CD4-positive, CD25-positive, alpha-beta regulatory T cell (primary cell): ENCODE measurements around the gene FEV. TPM values are rescaled to one million over a fixed set of nuclear protein-coding genes. Genes with fewer than 3 reads are reported as not detected.
"Not testable (repeated sequence)": the region's sequence is repeated elsewhere in the genome, so short reads cannot be mapped to it uniquely, and the experiment has no call there.

ENCODE experiments used
- ATAC-seq, 2 donors: fragments of 150-1000 bp; cut with Tn5 transposase; one replicate each; pipeline ENCODE4 v1.10.0; 2021; ENCODE audit warnings: low read depth in 2 of 2, moderate number of reproducible peaks in 2 of 2, moderate library complexity in 1 of 2
- DNase-seq, 3 donors: peaks; one replicate each; pipeline versions ENCODE4 v3.0.0 to v3.0.0-alpha.2; 2012 to 2022; ENCODE audit warnings: mixed read lengths in 1 of 3
- H3K27ac ChIP-seq: one replicate; pipeline ENCODE4 v1.7.0; 2013; ENCODE audit warnings: mild to moderate bottlenecking, low read length; ENCODE audit not compliant: insufficient read depth, poor library complexity, severe bottlenecking
- H3K27me3 ChIP-seq: one replicate; pipeline ENCODE4 v1.7.0; 2013; ENCODE audit warnings: low read length; ENCODE audit not compliant: control insufficient read depth, insufficient read depth
- H3K36me3 ChIP-seq: one replicate; pipeline ENCODE4 v1.7.0; 2013; ENCODE audit warnings: mild to moderate bottlenecking, low read length, moderate library complexity; ENCODE audit not compliant: control insufficient read depth, insufficient read depth
- H3K4me1 ChIP-seq: 2 replicates; pipeline ENCODE4 v1.7.0; 2013; ENCODE audit warnings: mild to moderate bottlenecking, low read length; ENCODE audit not compliant: insufficient read depth, control insufficient read depth, poor library complexity, severe bottlenecking
- H3K4me3 ChIP-seq: one replicate; pipeline ENCODE4 v1.7.0; 2013; ENCODE audit warnings: low read depth, mild to moderate bottlenecking, low read length, moderate library complexity
- H3K9me3 ChIP-seq, 2 experiments: 1 replicate in 1 of 2; 2 replicates in 1 of 2; pipeline ENCODE4 v1.7.0; 2013; ENCODE audit warnings: low read length in 2 of 2, mild to moderate bottlenecking in 1 of 2, moderate library complexity in 1 of 2; ENCODE audit not compliant: control insufficient read depth in 2 of 2
- H3K27ac Mint-ChIP-seq, 3 donors: one replicate each; pipeline ENCODE4 v1.8.0; 2020 to 2022; ENCODE audit warnings: mild to moderate bottlenecking in 3 of 3, mixed read lengths in 3 of 3, moderate library complexity in 2 of 3
- H3K27me3 Mint-ChIP-seq: one replicate; pipeline ENCODE4 v1.8.0; 2022; ENCODE audit warnings: mild to moderate bottlenecking, mixed read lengths
- H3K36me3 Mint-ChIP-seq: one replicate; pipeline ENCODE4 v1.8.0; 2020; ENCODE audit warnings: mixed read lengths
- H3K4me1 Mint-ChIP-seq, 4 donors: one replicate each; pipeline ENCODE4 v1.8.0; 2020 to 2022; ENCODE audit warnings: mixed read lengths in 4 of 4, mild to moderate bottlenecking in 1 of 4
- H3K4me3 Mint-ChIP-seq, 4 donors: one replicate each; pipeline ENCODE4 v1.8.0; 2020 to 2022; ENCODE audit warnings: mild to moderate bottlenecking in 4 of 4, mixed read lengths in 4 of 4, moderate library complexity in 3 of 4
- H3K9me3 Mint-ChIP-seq, 7 donors: one replicate each; pipeline ENCODE4 v1.8.0; 2020 to 2022; ENCODE audit warnings: mixed read lengths in 7 of 7, mild to moderate bottlenecking in 3 of 7, moderate library complexity in 2 of 7
- polyA plus RNA-seq, 4 donors: library from polyadenylated mRNA; unstranded; fragments of 300-500 nt; fragmentation: Illumina TruSeq; gene quantifications; one replicate each; pipeline ENCODE4 v1.2.3, GENCODE V29; 2021
- total RNA-seq: library from RNA; stranded (reverse); gene quantifications from one replicate; pipeline ENCODE4 v1.2.3, GENCODE V29; 2022

FEV gene
- total and polyA plus RNA-seq, 5 donors from 2014 or later: not detected

DNA sequence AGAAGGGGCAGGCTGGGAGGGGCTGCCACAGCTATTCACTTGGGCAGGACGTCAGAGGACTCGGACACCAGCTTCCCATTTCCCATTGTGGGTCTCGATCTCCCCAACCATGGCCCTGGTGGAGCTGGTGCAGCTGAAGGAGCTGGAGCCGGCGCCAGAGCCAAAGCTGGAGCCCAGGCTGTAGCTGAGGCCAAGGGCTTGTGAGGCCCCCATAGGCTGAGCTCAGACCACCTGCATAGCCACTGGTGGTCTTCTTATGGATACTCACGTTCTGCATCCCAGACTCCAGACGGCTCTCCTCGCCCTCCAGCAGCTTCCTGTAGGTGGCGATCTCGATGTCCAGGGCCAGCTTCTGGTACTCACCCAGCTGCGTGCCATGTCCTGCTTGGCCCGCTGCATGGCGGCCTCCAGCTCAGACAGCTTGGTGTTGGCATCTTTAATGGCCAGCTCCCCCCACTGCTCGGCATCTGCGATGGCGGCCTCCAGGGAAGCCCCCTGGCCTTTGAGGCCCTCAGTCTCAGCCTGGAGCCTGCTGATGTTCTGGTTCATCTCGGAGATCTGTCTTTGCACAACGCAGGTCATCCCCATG is 31.5 kb downstream of the FEV start:
- Histone ChIP-seq H3K36me3 (no peaks in the 10 kb centered on the region), H3K4me1 (no peaks in the 10 kb centered on the region), H3K4me3 (no peak overlapping the region), H3K27ac (no peak overlapping the region), H3K27me3 (peaks cover 8% of the 10 kb centered on the region), H3K9me3 (no peaks in the 10 kb centered on the region)
- peaks cover 0 to 3% (median 0%) of the 10 kb centered on the region in 4 donors for H3K4me1 Mint-ChIP-seq
- DNase-seq (no peak), ATAC-seq (no peak)
- no peak overlapping the region for H3K4me3 Mint-ChIP-seq
- H3K27ac Mint-ChIP-seq: no peak overlapping the region
- peaks cover 50% of the 10 kb centered on the region for H3K27me3 Mint-ChIP-seq
- H3K9me3 Mint-ChIP-seq: peaks cover 0 to 3% (median 0%) of the 10 kb centered on the region in 7 donors
- H3K36me3 Mint-ChIP-seq: no peaks in the 10 kb centered on the region

DNA sequence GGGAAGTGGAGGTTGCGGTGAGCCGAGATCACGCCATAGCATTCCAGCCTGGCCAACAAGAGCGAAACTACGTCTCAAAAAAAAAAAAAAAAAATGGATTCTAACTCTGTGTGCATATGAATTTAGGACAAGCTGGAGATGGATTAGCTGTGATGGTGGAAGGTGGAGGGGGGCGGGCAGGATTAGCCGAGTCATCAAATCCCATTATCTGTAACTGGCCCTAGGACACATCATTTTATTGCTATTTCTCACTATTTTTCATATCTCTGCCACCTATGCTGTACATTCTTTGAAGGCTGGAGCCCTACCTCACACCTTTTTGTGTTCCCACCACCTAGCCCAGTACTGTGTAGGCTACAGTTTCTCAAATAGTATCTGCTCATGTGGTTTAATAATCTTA is 32.8 kb downstream of the FEV start:
- no peak overlapping the region for H3K27ac ChIP-seq
- H3K9me3 ChIP-seq: no peaks in the 10 kb centered on the region
- DNase-seq (no peak), ATAC-seq (no peak)
- no peaks in the 10 kb centered on the region for H3K4me1 ChIP-seq
- H3K36me3 ChIP-seq: no peaks in the 10 kb centered on the region
- peaks cover 39% of the 10 kb centered on the region for H3K27me3 Mint-ChIP-seq
- H3K27me3 ChIP-seq: peaks cover under 1% of the 10 kb centered on the region
- H3K36me3 Mint-ChIP-seq: no peaks in the 10 kb centered on the region
- no peak overlapping the region for H3K4me3 ChIP-seq
- no peaks in the 10 kb centered on the region for H3K4me1 Mint-ChIP-seq
- H3K4me3 Mint-ChIP-seq: no peak overlapping the region
- H3K9me3 Mint-ChIP-seq: peaks cover 0 to 3% (median 0%) of the 10 kb centered on the region in 7 donors
- H3K27ac Mint-ChIP-seq: no peak overlapping the region

DNA sequence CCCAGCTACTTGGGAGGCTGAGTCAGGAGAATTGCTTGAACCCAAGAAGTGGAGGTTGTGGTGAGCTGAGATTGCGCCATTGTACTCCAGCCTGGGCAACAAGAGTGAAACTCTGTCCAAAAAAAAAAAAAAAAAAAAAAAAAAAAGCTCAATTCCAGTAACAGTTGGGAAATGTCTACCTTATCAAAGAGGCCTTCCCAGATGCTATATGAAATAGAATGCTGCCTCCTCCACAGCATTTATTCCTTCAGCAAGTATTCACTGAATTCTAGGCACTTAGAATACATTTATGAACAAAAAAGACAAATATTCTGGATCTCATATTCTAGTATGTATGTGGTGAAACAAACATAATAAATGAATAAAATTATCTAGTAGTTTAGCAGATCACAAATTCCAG is 38.4 kb downstream of the FEV start:
- Mint-ChIP-seq H3K27ac (no peak overlapping the region), H3K27me3 (peaks cover 38% of the 10 kb centered on the region), H3K36me3 (no peaks in the 10 kb centered on the region), H3K4me1 (no peaks in the 10 kb centered on the region), H3K9me3 (peaks cover 0 to under 1% (median 0%) of the 10 kb centered on the region in 7 donors), H3K4me3 (no peak overlapping the region)
- Histone ChIP-seq H3K36me3 (no peaks in the 10 kb centered on the region), H3K9me3 (no peaks in the 10 kb centered on the region), H3K27ac (no peak overlapping the region), H3K27me3 (peaks cover 17% of the 10 kb centered on the region), H3K4me1 (no peaks in the 10 kb centered on the region), H3K4me3 (no peak overlapping the region)
- no peak for DNase-seq
- no peak for ATAC-seq

DNA sequence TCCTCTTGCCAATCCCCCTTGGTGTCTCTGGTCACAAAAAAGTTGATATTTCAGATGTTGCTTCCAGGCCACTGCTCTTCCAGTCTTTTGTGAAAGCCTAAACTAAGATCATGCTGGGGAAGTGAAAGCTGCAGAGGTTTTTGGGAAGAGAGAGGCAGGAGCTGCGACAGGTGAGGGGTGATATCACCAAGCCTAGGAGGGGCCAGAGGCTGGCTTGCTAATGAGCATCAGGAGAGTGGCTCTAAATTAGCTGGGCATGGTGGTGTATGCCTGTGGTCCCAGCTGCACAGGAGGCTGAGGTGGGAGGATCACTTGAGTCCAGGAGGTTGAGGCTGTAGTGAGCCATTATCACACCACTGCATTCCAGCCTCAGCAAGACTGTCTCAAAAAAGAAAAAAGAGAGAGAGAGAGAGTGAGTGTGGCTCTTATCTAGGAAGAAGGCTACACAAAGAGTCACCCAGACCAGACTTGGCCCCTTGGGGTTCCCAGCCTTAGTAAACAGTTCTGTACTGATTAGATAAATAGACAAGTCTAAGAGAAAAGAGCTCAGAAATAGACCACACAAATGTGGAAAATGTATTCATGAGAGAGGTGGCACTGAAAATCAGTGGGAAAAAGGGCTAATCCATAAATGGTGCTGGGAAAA is 40.1 kb downstream of the FEV start:
- ATAC-seq (no peak), DNase-seq (no peak)
- no peak overlapping the region for H3K4me3 ChIP-seq
- Mint-ChIP-seq H3K4me3 (no peak overlapping the region), H3K36me3 (no peaks in the 10 kb centered on the region), H3K4me1 (no peaks in the 10 kb centered on the region), H3K9me3 (peaks cover 0 to 4% (median 0%) of the 10 kb centered on the region in 7 donors), H3K27me3 (peaks cover 44% of the 10 kb centered on the region), H3K27ac (no peak overlapping the region)
- no peak overlapping the region for H3K27ac ChIP-seq
- H3K9me3 ChIP-seq: no peaks in the 10 kb centered on the region
- H3K36me3 ChIP-seq: no peaks in the 10 kb centered on the region
- no peaks in the 10 kb centered on the region for H3K4me1 ChIP-seq
- peaks cover 23% of the 10 kb centered on the region for H3K27me3 ChIP-seq

DNA sequence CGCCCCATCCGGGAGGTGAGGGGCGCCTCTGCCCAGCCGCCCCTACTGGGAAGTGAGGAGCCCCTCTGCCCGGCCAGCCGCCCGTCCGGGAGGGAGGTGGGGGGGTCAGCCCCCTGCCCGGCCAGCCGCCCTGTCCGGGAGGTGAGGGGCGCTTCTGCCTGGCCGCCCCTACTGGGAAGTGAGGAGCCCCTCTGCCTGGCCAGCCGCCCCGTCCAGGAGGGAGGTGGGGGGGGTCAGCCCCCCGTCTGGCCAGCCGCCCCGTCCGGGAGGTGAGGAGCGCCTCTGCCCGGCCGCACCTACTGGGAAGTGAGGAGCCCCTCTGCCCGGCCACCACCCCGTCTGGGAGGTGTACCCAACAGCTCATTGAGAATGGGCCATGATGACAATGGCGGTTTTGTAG is 53.2 kb downstream of the FEV start:
- H3K36me3 ChIP-seq, H3K27me3 ChIP-seq, DNase-seq, H3K4me1 ChIP-seq, H3K9me3 Mint-ChIP-seq, H3K4me1 Mint-ChIP-seq, H3K27ac Mint-ChIP-seq, H3K4me3 Mint-ChIP-seq, H3K9me3 ChIP-seq, H3K36me3 Mint-ChIP-seq, H3K4me3 ChIP-seq, H3K27ac ChIP-seq, ATAC-seq: not testable (repeated sequence)
- peaks cover 33% of the 10 kb centered on the region for H3K27me3 Mint-ChIP-seq

Other genes starting within 250 kb of the FEV start
- gene CYP27A1, start 203.0 kb downstream of the FEV start, total RNA-seq: not detected
- under 1 TPM in 1 of 4 donors, not detected in 3; 0.13 TPM for gene CYP27A1, start 203.0 kb downstream of the FEV start, polyA plus RNA-seq
- gene PRKAG3, start 153.4 kb downstream of the FEV start, total RNA-seq: not detected
- not detected for gene PRKAG3, start 153.4 kb downstream of the FEV start, polyA plus RNA-seq
- not detected for gene WNT6, start 125.4 kb downstream of the FEV start, total RNA-seq
- gene WNT6, start 125.4 kb downstream of the FEV start, polyA plus RNA-seq: not detected
- gene WNT10A, start 104.3 kb downstream of the FEV start, total RNA-seq: 10.8 TPM
- gene WNT10A, start 104.3 kb downstream of the FEV start, polyA plus RNA-seq: 10 to 100 TPM in 1 of 4 donors, 1 to 10 TPM in 3; 6.3 to 11.0 (median 8.8) TPM
- gene CDK5R2, start 25.5 kb downstream of the FEV start, total RNA-seq: not detected
- gene CDK5R2, start 25.5 kb downstream of the FEV start, polyA plus RNA-seq: not detected
- not detected for gene CRYBA2, start 8.2 kb upstream of the FEV start, total RNA-seq
- not detected for gene CRYBA2, start 8.2 kb upstream of the FEV start, polyA plus RNA-seq
- not detected for gene CFAP65, start 56.3 kb upstream of the FEV start, total RNA-seq
- not detected for gene CFAP65, start 56.3 kb upstream of the FEV start, polyA plus RNA-seq
- gene IHH, start 75.7 kb upstream of the FEV start, total RNA-seq: not detected
- gene IHH, start 75.7 kb upstream of the FEV start, polyA plus RNA-seq: not detected
- gene NHEJ1, start 175.6 kb upstream of the FEV start, total RNA-seq: 12.9 TPM
- gene NHEJ1, start 175.6 kb upstream of the FEV start, polyA plus RNA-seq: 10 to 100 TPM; 24.6 to 29.1 (median 26.8) TPM
- 1.3 TPM for gene SLC23A3, start 184.8 kb upstream of the FEV start, total RNA-seq
- gene SLC23A3, start 184.8 kb upstream of the FEV start, polyA plus RNA-seq: not detected
- 68.2 TPM for gene CNPPD1, start 191.7 kb upstream of the FEV start, total RNA-seq
- 100 to 1,000 TPM; 100 to 143 (median 113) TPM for gene CNPPD1, start 191.7 kb upstream of the FEV start, polyA plus RNA-seq
- gene RETREG2, start 193.1 kb upstream of the FEV start, total RNA-seq: 84.7 TPM
- gene RETREG2, start 193.1 kb upstream of the FEV start, polyA plus RNA-seq: 10 to 100 TPM; 62.8 to 89.7 (median 72.1) TPM
- 70.8 TPM for gene ZFAND2B, start 221.6 kb upstream of the FEV start, total RNA-seq
- gene ZFAND2B, start 221.6 kb upstream of the FEV start, polyA plus RNA-seq: 10 to 100 TPM; 54.4 to 72.1 (median 64.0) TPM
- gene ABCB6, start 233.8 kb upstream of the FEV start, total RNA-seq: 6.0 TPM
- gene ABCB6, start 233.8 kb upstream of the FEV start, polyA plus RNA-seq: 1 to 10 TPM; 1.5 to 3.9 (median 1.7) TPM
- gene ATG9A, start 244.5 kb upstream of the FEV start, total RNA-seq: 68.0 TPM
- 10 to 100 TPM; 18.7 to 21.0 (median 19.0) TPM for gene ATG9A, start 244.5 kb upstream of the FEV start, polyA plus RNA-seq
- gene ANKZF1, start 244.6 kb upstream of the FEV start, total RNA-seq: 123 TPM
- gene ANKZF1, start 244.6 kb upstream of the FEV start, polyA plus RNA-seq: 10 to 100 TPM; 23.5 to 37.5 (median 28.5) TPM